H9 (cell line): Measurements from ENCODE around the gene CHPF. TPM values are rescaled to one million over a fixed set of nuclear protein-coding genes. Genes with fewer than 3 reads are reported as not detected.

Source experiments
- DNase-seq: peaks from one replicate; pipeline ENCODE4 v3.0.0-alpha.2; 2017
- H2AFZ ChIP-seq: one replicate; pipeline ENCODE4 v1.6.1; 2013; ENCODE audit warnings: mild to moderate bottlenecking, low read length, control low read depth, moderate library complexity
- H2AK5ac ChIP-seq: 2 replicates; pipeline ENCODE4 v1.6.1; 2013; ENCODE audit warnings: low read length, control low read depth, mixed read lengths; ENCODE audit not compliant: insufficient read length
- H2BK120ac ChIP-seq: one replicate; pipeline ENCODE4 v1.6.1; 2013; ENCODE audit warnings: low read depth, mild to moderate bottlenecking, low read length, control low read depth, inconsistent platforms; ENCODE audit not compliant: poor library complexity, severe bottlenecking
- H2BK12ac ChIP-seq: 2 replicates; pipeline ENCODE4 v1.6.1; 2013; ENCODE audit warnings: low read length, control low read depth, mixed read lengths, low read depth; ENCODE audit not compliant: insufficient read length
- H2BK15ac ChIP-seq: 2 replicates; pipeline ENCODE4 v1.6.1; 2013; ENCODE audit warnings: low read depth, low read length, control low read depth
- H2BK20ac ChIP-seq: one replicate; pipeline ENCODE4 v1.6.1; 2013; ENCODE audit warnings: low read depth, mild to moderate bottlenecking, low read length, control low read depth, inconsistent platforms; ENCODE audit not compliant: poor library complexity, severe bottlenecking
- H2BK5ac ChIP-seq: 2 replicates; pipeline ENCODE4 v1.6.1; 2013; ENCODE audit warnings: low read length, control low read depth, mixed read lengths; ENCODE audit not compliant: insufficient read length
- H3K14ac ChIP-seq: 2 replicates; pipeline ENCODE4 v1.6.1; 2013; ENCODE audit warnings: low read length, control low read depth; ENCODE audit not compliant: insufficient read depth
- H3K18ac ChIP-seq: 2 replicates; pipeline ENCODE4 v1.6.1; 2013; ENCODE audit warnings: low read depth, mild to moderate bottlenecking, mixed read lengths, low read length, control low read depth; ENCODE audit not compliant: insufficient read length
- H3K23ac ChIP-seq: 2 replicates; pipeline ENCODE4 v1.6.1; 2013; ENCODE audit warnings: low read length, control low read depth, mixed read lengths, low read depth; ENCODE audit not compliant: insufficient read length
- H3K23me2 ChIP-seq: 2 replicates; pipeline ENCODE4 v1.6.1; 2013; ENCODE audit warnings: low read depth, mild to moderate bottlenecking, mixed read lengths, low read length, control low read depth; ENCODE audit not compliant: insufficient read length, poor library complexity, severe bottlenecking
- H3K27ac ChIP-seq: 2 replicates; pipeline ENCODE4 v1.5.1; 2013; ENCODE audit warnings: low read length, control low read depth, mixed read lengths, low read depth; ENCODE audit not compliant: insufficient read length
- H3K27me3 ChIP-seq: 2 replicates; pipeline ENCODE4 v1.6.1; 2013; ENCODE audit warnings: low read length, control low read depth, inconsistent platforms; ENCODE audit not compliant: insufficient read depth
- H3K4ac ChIP-seq: 2 replicates; pipeline ENCODE4 v1.6.1; 2013; ENCODE audit warnings: low read depth, mild to moderate bottlenecking, control low read depth, inconsistent platforms, low read length, moderate library complexity
- H3K4me1 ChIP-seq: 2 replicates; pipeline ENCODE4 v1.6.1; 2013; ENCODE audit warnings: low read length, control low read depth, inconsistent platforms; ENCODE audit not compliant: insufficient read depth
- H3K4me2 ChIP-seq: 2 replicates; pipeline ENCODE4 v1.6.1; 2013; ENCODE audit warnings: low read length, control low read depth, mixed read lengths; ENCODE audit not compliant: insufficient read length, insufficient read depth
- H3K56ac ChIP-seq: 2 replicates; pipeline ENCODE4 v1.6.1; 2013; ENCODE audit warnings: low read depth, mild to moderate bottlenecking, mixed read lengths, low read length, control low read depth; ENCODE audit not compliant: insufficient read length
- H3K79me1 ChIP-seq: 2 replicates; pipeline ENCODE4 v1.6.1; 2013; ENCODE audit warnings: low read depth, mild to moderate bottlenecking, moderate library complexity, low read length, control low read depth, inconsistent platforms; ENCODE audit not compliant: insufficient read depth, poor library complexity, severe bottlenecking
- H3K79me2 ChIP-seq: 2 replicates; pipeline ENCODE4 v1.6.1; 2013; ENCODE audit warnings: low read length, control low read depth, inconsistent platforms; ENCODE audit not compliant: insufficient read depth
- H3K9ac ChIP-seq: 2 replicates; pipeline ENCODE4 v1.6.1; 2013; ENCODE audit warnings: low read length, control low read depth, mixed read lengths; ENCODE audit not compliant: insufficient read length; ENCODE audit errors: extremely low read depth
- H3K9me3 ChIP-seq: one replicate; pipeline ENCODE4 v1.6.1; 2013; ENCODE audit warnings: low read depth, low read length, inconsistent platforms; ENCODE audit not compliant: control insufficient read depth
- H3T11ph ChIP-seq: one replicate; pipeline ENCODE4 v1.6.1; 2013; ENCODE audit warnings: mild to moderate bottlenecking, low read length, control low read depth, inconsistent platforms
- H4K20me1 ChIP-seq: one replicate; pipeline ENCODE4 v1.6.1; 2013; ENCODE audit not compliant: control insufficient read depth, insufficient read length, insufficient read depth
- H4K5ac ChIP-seq: 2 replicates; pipeline ENCODE4 v1.6.1; 2013; ENCODE audit warnings: low read depth, mild to moderate bottlenecking, mixed read lengths, low read length, control low read depth; ENCODE audit not compliant: insufficient read length
- H4K8ac ChIP-seq: replicated peaks from 2 replicates; pipeline ENCODE4 v1.6.1; 2013; ENCODE audit warnings: low read length, control low read depth, mixed read lengths, low read depth; ENCODE audit not compliant: insufficient read length
- H4K91ac ChIP-seq: 2 replicates; pipeline ENCODE4 v1.6.1; 2013; ENCODE audit warnings: low read depth, mild to moderate bottlenecking, moderate library complexity, mixed read lengths, low read length, control low read depth; ENCODE audit not compliant: insufficient read length
- H3K27ac Mint-ChIP-seq, 3 experiments: 2 replicates in 2 of 3; 3 replicates in 1 of 3; pipeline ENCODE4 v1.8.0; 2020 to 2021; ENCODE audit warnings: mixed read lengths in 3 of 3, mild to moderate bottlenecking in 1 of 3, moderate library complexity in 1 of 3
- H3K27me3 Mint-ChIP-seq: 2 replicates; pipeline ENCODE4 v1.8.0; 2021; ENCODE audit warnings: low read depth, mild to moderate bottlenecking, moderate library complexity, mixed read lengths
- H3K36me3 Mint-ChIP-seq, 3 experiments: 2 replicates in 2 of 3; 3 replicates in 1 of 3; pipeline ENCODE4 v1.8.0; 2020 to 2021; ENCODE audit warnings: low read depth in 3 of 3, mixed read lengths in 3 of 3; ENCODE audit not compliant: insufficient read depth in 1 of 3
- H3K4me1 Mint-ChIP-seq, 2 experiments: 2 replicates each; pipeline ENCODE4 v1.8.0; 2020; ENCODE audit warnings: mixed read lengths in 2 of 2
- H3K4me3 Mint-ChIP-seq, 2 experiments: 2 replicates in 1 of 2; 3 replicates in 1 of 2; pipeline ENCODE4 v1.8.0; 2020 to 2021; ENCODE audit warnings: mild to moderate bottlenecking in 2 of 2, mixed read lengths in 2 of 2, moderate library complexity in 1 of 2
- H3K9me3 Mint-ChIP-seq, 2 experiments: 2 replicates in 1 of 2; 3 replicates in 1 of 2; pipeline ENCODE4 v1.8.0; 2020; ENCODE audit warnings: mild to moderate bottlenecking in 2 of 2, mixed read lengths in 2 of 2, moderate library complexity in 1 of 2
- CTCF ChIP-seq: fragments of 200-600 bp; sonication (generic); conservative IDR thresholded peaks from 3 replicates; pipeline ENCODE4 v1.8.0; 2021; ENCODE audit warnings: antibody characterized with exemption, mild to moderate bottlenecking
- WGBS: extraction: QIAGEN DNeasy Blood & Tissue Kit; methylation state at CpG from one replicate; pipeline ENCODE4 v1.1.7; 2013; ENCODE audit warnings: missing lambda C conversion rate, low lambda C conversion rate, mixed read lengths; ENCODE audit not compliant: insufficient read length; ENCODE audit errors: extremely low coverage; 5-methylcytosine and 5-hydroxymethylcytosine counted together
- total RNA-seq: library from RNA; stranded (reverse); gene quantifications from 2 replicates; pipeline ENCODE4 v1.2.1, GENCODE V29; 2021

The CHPF gene
- total RNA-seq, 1 experiment from 2014 or later: 46.5 TPM

GRCh38 chr2:219536425-219536824, 7.2 kb downstream of the CHPF start:
- Histone ChIP-seq H3K79me1 (no peaks in the 10 kb centered on the region), H3K9ac (no peak overlapping the region), H3K4ac (no peak overlapping the region), H4K20me1 (no peaks in the 10 kb centered on the region), H3K9me3 (no peaks in the 10 kb centered on the region), H3K27ac (no peak overlapping the region), H3K4me2 (no peak overlapping the region), H2BK20ac (no peak overlapping the region), H2AK5ac (no peak overlapping the region), H2BK12ac (no peak overlapping the region), H2BK5ac (no peak overlapping the region), H4K8ac (no peak overlapping the region), H3K56ac (no peak overlapping the region), H3K23ac (no peak overlapping the region), H3K79me2 (no peaks in the 10 kb centered on the region), H4K5ac (no peak overlapping the region), H3K18ac (no peak overlapping the region), H2BK15ac (no peak overlapping the region), H3T11ph (no peak overlapping the region), H4K91ac (no peak overlapping the region), H3K23me2 (no peaks in the 10 kb centered on the region), H3K14ac (no peak overlapping the region; the same call in 1 of the 2 replicates), H2BK120ac (no peak overlapping the region), H2AFZ (no peak overlapping the region), H3K4me1 (peaks cover 3% of the 10 kb centered on the region; the same call in 1 of the 2 replicates), H3K27me3 (no peaks in the 10 kb centered on the region)
- WGBS: no CpG with 5 or more reads among the region's 16 CpGs
- Mint-ChIP-seq H3K27ac (no peak overlapping the region; a peak in 1 of 7 replicates), H3K36me3 (peaks cover 13 to 27% (median 21%) of the 10 kb centered on the region in 3 experiments), H3K4me3 (no peak overlapping the region), H3K9me3 (peaks cover 0 to 1% of the 10 kb centered on the region in 2 experiments; a peak in 3 of 5 replicates), H3K4me1 (peaks cover 26 to 30% of the 10 kb centered on the region in 2 experiments), H3K27me3 (peaks cover 15% of the 10 kb centered on the region)
- no peak for DNase-seq
- no peak for TF ChIP-seq CTCF
